ENCODE data around the gene SVOP.

DNA sequence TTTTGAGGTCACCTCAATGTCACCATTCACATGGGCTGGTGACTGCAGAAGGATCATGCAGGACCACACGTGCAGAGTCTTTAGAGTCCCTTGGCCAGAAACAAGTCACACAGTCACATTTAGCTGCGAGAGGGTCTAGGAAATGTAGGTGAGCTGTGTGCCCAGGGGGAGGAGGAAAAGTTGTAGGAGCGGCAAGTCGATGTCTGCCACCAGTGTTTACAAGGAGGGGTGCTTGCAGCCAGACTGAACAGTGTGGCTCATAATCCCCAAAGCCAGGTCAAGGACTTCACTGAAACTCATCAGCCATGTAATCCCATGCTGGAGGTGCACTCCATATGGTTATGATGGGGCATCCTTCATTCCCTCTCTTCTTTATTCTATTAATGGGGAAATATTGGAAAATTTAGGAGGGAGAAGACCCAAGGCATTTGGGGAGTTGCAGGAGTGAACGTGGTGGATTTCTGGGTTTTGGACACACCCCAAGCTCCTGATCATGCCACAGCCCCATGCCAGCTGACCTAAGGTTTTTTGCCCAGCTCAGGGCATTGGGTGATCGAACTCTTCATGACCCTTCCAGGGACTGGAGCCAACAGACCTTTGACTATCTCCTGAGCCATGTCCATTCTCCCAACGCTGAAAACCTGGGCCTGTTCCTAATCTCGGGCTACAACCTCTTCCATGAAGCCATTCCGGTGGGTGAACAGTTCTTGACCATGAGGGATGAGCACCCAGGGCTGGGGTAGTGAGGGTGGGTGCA lies 133.8 kb downstream of the SVOP start:
- TF ChIP-seq, protein P1, sequence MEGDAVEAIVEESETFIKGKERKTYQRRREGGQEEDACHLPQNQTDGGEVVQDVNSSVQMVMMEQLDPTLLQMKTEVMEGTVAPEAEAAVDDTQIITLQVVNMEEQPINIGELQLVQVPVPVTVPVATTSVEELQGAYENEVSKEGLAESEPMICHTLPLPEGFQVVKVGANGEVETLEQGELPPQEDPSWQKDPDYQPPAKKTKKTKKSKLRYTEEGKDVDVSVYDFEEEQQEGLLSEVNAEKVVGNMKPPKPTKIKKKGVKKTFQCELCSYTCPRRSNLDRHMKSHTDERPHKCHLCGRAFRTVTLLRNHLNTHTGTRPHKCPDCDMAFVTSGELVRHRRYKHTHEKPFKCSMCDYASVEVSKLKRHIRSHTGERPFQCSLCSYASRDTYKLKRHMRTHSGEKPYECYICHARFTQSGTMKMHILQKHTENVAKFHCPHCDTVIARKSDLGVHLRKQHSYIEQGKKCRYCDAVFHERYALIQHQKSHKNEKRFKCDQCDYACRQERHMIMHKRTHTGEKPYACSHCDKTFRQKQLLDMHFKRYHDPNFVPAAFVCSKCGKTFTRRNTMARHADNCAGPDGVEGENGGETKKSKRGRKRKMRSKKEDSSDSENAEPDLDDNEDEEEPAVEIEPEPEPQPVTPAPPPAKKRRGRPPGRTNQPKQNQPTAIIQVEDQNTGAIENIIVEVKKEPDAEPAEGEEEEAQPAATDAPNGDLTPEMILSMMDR (IDR thresholded peaks at IDR 0.05) = no peak
- TF ChIP-seq POLR2A (IDR thresholded peaks at IDR 0.05) = no peak

All from lower leg skin (tissue), 3 donors.